Motor neuron (in vitro differentiated cells): ENCODE data around the gene APBB2. TPM values are rescaled to one million over a fixed set of nuclear protein-coding genes. Genes with fewer than 3 reads are reported as not detected.
"Not testable (repeated sequence)": the region's sequence is repeated elsewhere in the genome, so short reads cannot be mapped to it uniquely, and the experiment has no call there.

Experiments used
- ATAC-seq, 8 experiments: fragments of 200-7000 bp; cut with Tn5 transposase; replicated peaks in 6 of 8; 2 replicates each; pipeline ENCODE4 v1.8.0; 2021; ENCODE audit warnings: mild to moderate bottlenecking in 8 of 8, moderate library complexity in 8 of 8
- H3K27ac ChIP-seq, 2 donors: fragments of 250-450 bp; sonication (Bioruptor Pico); 2 replicates each; pipeline ENCODE4 v1.9.0; 2021; ENCODE audit warnings: antibody characterized with exemption in 2 of 2, mild to moderate bottlenecking in 2 of 2, moderate library complexity in 1 of 2
- H3K4me1 ChIP-seq, 2 donors: fragments of 250-450 bp; sonication (Bioruptor Pico); replicated peaks in 1 of 2; 2 replicates each; pipeline ENCODE4 v1.6.1; 2021; ENCODE audit warnings: antibody characterized with exemption in 2 of 2, mild to moderate bottlenecking in 2 of 2, moderate library complexity in 1 of 2
- H3K4me3 ChIP-seq, 5 donors: fragments of 250-450 bp; sonication (Bioruptor Pico); 2 replicates each; pipeline ENCODE4 v1.9.0; 2021; ENCODE audit warnings: antibody characterized with exemption in 5 of 5, mild to moderate bottlenecking in 5 of 5, moderate library complexity in 4 of 5
- WGBS, 10 experiments: fragments of 450-650 bp; shearing (Covaris generic); methylation state at CpG; one replicate each; pipeline ENCODE4 v1.0.0; 2022; 5-methylcytosine and 5-hydroxymethylcytosine counted together
- in situ Hi-C, 9 experiments: fragments of 400-800 bp; cut with MboI; loops; one replicate each; pipeline ENCODE4 v1.15.0; 2021; ENCODE audit warnings: low sequenced_read_pairs in 9 of 9, low pct_unique_long_range_greater_than_20kb in 2 of 9; ENCODE audit not compliant: unreplicated experiment in 9 of 9
- total RNA-seq, 8 experiments: library from RNA; unstranded; fragments of 300-600 nt; gene quantifications; 2 replicates each; pipeline versions ENCODE4 v1.2.3 to v1.2.4, GENCODE V29; 2022

APBB2 gene
- total RNA-seq, 8 experiments from 2014 or later = 32.2 to 68.9 (median 52.0) TPM

DNA sequence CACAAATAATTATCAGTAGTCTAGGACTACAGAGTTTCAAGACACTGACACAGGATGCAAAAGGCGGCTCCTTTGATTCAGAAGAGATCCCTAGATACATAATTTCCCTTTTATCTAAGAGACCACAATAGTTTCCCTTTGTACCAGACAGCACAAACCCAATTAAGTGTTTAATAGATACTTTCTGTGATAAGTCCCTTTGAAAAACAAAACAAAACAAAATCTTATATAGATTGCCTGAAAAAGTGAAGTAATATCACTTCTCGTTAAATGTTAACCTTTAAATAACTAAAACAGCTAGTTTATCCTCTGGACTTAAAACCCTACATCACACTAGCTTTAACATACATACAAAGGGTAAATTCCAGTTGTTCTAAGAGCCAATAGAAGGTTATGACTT is 49.9 kb downstream of the APBB2 start:
- no peak overlapping the region for H3K4me3 ChIP-seq
- in situ Hi-C loops = no loop called here
- H3K27ac ChIP-seq = no peak overlapping the region
- WGBS, 10 experiments = 71 to 100% (median 100%) methylated on average over 1 to 2 of the region's 2 CpGs; no CpG with 5 or more reads in 1 of the 10 experiments
- ATAC-seq = no peak
- no peaks in the 10 kb centered on the region for H3K4me1 ChIP-seq

DNA sequence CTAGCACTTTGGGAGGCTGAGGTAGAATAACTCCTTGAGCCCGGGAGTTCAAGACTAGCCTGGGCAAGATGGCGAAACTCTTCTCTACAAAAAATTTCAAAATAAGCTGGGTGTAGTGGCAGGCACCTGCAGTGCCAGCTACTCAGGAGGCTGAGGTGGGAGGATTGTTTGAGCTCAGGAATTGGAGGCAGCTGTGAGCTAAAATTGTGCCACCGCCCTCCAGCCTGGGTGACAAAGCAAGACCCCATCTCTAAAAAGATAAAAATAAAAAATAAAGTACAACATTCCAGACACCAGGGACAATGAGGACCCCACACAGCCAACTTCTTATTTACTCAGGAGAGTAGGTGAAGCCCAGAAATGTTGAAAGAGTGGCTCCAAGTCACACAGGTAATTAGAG is 53.0 kb downstream of the APBB2 start:
- 80 to 100% (median 97%) methylated on average over 1 to 3 of the region's 3 CpGs; no CpG with 5 or more reads in 3 of the 10 experiments for WGBS, 10 experiments
- ATAC-seq = no peak
- H3K27ac ChIP-seq = no peak overlapping the region
- H3K4me1 ChIP-seq = no peaks in the 10 kb centered on the region
- H3K4me3 ChIP-seq = no peak overlapping the region
- in situ Hi-C loops = no loop called here

DNA sequence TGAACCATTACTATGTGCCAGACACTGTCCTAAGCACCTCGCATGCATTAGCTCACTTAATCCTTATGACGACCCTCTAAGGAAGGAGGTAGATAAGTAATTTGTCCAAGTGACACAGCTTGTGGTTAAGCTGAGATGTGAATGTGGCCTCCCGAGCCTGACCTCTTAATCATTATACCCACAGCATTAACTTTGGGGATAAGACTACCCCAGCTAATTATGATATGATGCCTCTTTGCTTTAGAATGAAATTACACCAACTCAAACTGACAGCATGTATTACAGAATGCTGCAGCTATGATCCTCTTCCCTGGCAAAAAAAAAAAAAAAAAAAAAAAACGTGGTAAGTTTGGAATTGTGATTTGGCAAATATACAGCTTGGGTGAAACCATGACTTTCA is 53.5 kb downstream of the APBB2 start:
- in situ Hi-C loops = no loop called here
- H3K27ac ChIP-seq = no peak overlapping the region
- no peaks in the 10 kb centered on the region for H3K4me1 ChIP-seq
- no peak for ATAC-seq
- 13 to 78% (median 29%) methylated on average over 1 to 4 of the region's 4 CpGs; no CpG with 5 or more reads in 2 of the 10 experiments for WGBS, 10 experiments
- H3K4me3 ChIP-seq = no peak overlapping the region

DNA sequence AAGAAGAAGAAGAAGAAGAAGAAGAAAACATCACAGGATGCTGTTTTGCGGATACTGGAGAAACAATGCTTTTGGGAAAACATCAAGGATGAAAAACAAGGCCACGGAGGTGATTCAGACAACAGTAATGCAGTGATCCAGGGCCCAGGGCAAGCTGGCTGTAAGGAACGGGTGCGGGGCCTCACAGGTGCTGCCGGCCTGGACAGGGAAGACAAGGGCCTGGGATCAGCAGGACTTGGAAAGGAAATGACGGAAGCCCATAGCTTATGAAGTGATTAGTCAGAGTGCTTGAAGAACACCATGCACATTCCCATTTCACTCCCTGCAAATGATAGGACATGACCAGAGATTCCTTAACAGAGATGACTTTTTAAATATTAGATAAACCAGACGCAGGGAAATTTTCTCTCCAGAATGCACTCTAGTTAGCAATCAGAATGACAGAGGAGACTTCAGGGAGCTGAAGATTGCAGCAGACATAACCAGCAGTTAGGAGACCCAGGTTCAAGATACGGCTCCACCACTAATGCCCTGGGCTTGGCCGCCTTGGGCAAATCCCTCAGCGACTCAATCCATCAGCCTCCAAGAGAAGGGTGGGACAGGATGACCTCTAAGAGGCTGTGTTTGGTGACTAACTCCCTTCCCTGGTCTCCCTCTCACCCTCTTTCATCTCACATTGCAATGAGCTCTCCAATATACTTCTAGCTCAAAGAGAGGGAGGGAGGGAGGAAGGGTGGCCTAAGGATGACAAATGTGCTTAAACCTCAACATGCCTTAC is 54.1 kb downstream of the APBB2 start:
- in situ Hi-C loops = no loop called here
- H3K4me1 ChIP-seq = no peaks in the 10 kb centered on the region
- H3K4me3 ChIP-seq = no peak overlapping the region
- WGBS, 10 experiments = 17 to 100% (median 88%) methylated on average over 2 to 6 of the region's 10 CpGs
- no peak overlapping the region for H3K27ac ChIP-seq
- ATAC-seq = peak in 2 of 8 experiments; percentile 74 to 78

DNA sequence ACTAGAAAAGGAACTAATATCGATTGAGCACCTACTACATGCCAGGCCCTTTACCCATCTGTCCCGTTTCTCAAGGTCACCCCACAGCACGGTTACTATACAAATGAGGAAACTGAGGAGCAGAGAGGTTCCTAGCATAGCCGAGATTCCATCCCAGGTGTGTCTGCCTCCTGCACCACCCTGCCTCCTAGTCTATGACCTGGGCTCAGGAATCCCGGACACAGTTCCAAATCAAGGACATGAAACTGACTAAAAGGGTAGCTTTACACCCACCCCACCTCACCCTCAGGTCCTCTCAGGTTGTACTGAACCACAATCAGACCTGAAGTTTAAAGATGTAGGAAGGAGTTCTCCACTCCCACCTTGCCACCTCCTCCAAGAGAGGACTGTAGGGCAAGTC is 55.6 kb downstream of the APBB2 start:
- Histone ChIP-seq H3K27ac (no peak overlapping the region), H3K4me3 (no peak overlapping the region), H3K4me1 (no peaks in the 10 kb centered on the region)
- in situ Hi-C loops = no loop called here
- no peak for ATAC-seq
- WGBS, 10 experiments = 82 to 98% (median 92%) methylated on average over 2 to 5 of the region's 5 CpGs; no CpG with 5 or more reads in 3 of the 10 experiments

DNA sequence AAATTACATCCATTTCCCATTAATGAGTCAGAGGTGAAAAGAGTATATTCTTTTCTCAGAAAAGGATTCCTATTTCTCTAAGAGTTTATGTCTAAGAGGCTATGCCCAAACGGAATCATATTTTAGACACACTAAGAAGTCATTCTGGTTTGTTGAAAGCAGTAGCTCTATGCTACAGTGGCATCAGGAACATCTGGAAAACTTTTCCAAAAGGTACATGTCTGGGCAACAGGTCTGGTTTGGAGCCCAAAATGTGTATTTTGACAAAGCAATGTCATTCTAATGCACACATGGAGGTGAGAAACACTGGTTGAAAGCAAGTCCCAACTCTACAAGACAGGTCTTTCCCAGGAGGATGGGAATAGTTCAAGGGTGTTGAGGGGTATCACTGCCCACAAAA is 56.1 kb downstream of the APBB2 start:
- Histone ChIP-seq H3K4me3 (no peak overlapping the region), H3K27ac (no peak overlapping the region), H3K4me1 (no peaks in the 10 kb centered on the region)
- in situ Hi-C loops = no loop called here
- ATAC-seq = no peak
- WGBS, 10 experiments = 40 to 100% (median 80%) methylated on average over 1 of the region's 1 CpG; no CpG with 5 or more reads in 3 of the 10 experiments

DNA sequence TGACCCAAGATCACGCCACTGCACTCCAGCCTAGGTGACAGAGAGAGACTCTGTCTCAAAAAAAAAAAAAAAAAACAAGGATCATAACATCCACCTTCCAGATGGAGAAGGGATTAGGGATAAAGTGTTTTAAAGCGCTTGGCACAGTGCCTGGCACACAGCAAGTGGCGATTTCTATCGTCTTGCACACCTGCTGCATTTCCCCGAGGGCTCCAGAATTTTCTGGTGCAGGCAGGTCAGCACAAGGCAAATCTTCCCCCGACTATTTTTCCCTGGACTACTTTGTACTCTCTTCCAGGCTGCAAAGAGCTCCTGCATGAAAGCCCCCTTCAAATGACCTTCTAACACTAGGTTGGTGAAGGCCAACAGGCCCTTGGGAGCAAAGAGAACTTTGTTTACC is 57.3 kb downstream of the APBB2 start:
- in situ Hi-C loops = no loop called here
- Histone ChIP-seq H3K4me1 (no peaks in the 10 kb centered on the region), H3K4me3 (no peak overlapping the region), H3K27ac (no peak overlapping the region)
- 76 to 100% (median 93%) methylated on average over 1 to 6 of the region's 6 CpGs; no CpG with 5 or more reads in 3 of the 10 experiments for WGBS, 10 experiments
- no peak for ATAC-seq

DNA sequence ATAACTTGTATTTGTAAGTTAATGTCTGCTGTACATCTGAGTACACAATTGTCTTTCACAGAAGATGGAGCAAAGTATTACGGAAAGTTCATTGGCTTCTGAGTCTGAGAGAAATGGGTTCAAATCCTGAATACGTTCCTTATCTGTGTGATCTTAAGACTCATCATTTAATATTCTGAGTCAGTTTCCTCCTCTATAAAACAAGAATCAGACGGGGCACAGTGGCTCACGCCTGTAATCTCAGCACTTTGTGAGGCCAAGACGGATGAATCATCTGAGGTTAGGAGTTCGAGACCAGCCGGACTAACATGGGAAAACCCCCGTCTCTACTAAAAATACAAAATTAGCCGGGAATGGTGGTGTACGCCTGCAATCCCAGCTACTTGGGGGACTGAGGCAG is 57.8 kb downstream of the APBB2 start:
- in situ Hi-C loops = no loop called here
- WGBS, 10 experiments = 33 to 100% (median 92%) methylated on average over 1 to 9 of the region's 10 CpGs; no CpG with 5 or more reads in 2 of the 10 experiments
- Histone ChIP-seq H3K4me3 (no peak overlapping the region), H3K27ac (no peak overlapping the region), H3K4me1 (no peaks in the 10 kb centered on the region)
- no peak for ATAC-seq

DNA sequence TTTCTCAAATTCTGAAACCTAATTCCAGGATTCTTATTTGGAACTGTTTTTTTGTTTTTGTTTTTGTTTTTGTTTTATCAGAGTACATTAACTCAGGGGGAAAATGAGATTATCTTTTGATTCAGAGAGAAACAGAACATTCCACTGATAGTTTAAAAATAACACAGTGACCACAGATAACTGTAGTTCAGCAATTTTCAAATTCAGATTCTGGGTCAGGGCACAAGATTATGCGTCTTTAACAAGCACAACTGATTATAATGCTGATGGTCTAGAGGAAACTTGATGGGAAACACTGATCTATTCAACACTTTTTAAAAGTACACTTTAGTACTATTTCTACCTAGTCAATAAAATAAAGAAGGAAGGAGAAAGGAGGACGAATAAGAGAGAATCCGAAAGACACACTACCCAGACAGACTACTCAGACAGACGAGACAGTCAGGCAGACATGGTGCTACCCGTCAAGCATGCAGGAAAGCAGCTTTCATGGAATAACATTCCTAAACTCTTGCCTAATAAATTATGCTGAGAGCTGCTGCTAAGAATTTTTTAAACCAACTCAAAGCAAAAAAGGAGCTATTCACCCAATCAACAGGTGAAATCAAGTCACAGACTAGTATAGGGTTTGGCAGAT is 59.0 kb downstream of the APBB2 start:
- 13 to 100% (median 74%) methylated on average over 1 to 4 of the region's 5 CpGs for WGBS, 10 experiments
- in situ Hi-C loops = no loop called here
- Histone ChIP-seq H3K27ac (no peak overlapping the region), H3K4me3 (no peak overlapping the region), H3K4me1 (no peaks in the 10 kb centered on the region)
- ATAC-seq = peak in 3 of 8 experiments; percentile 59 to 65 (median 61)

DNA sequence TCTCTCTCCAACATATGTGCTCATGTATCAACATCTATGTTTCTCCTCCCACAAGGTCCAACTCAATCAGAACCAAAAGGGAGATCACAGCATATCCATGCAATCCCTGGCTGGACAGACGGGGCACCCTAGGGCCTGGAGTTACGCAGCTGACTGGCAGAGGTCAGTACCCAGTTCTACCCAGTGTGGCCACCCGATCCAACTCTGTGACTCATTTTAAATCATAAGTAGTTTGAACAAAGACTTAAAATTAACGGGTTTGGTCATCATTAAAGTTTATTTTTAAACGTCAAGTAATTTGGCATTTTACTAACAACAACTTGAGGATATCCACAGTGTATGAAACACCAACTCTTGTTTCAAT is 59.5 kb downstream of the APBB2 start:
- in situ Hi-C loops = no loop called here
- Histone ChIP-seq H3K4me3 (no peak overlapping the region), H3K27ac (no peak overlapping the region), H3K4me1 (no peaks in the 10 kb centered on the region)
- WGBS, 10 experiments = 15 to 96% (median 87%) methylated on average over 2 to 5 of the region's 5 CpGs
- ATAC-seq = peak in 1 of 8 experiments; percentile 33

DNA sequence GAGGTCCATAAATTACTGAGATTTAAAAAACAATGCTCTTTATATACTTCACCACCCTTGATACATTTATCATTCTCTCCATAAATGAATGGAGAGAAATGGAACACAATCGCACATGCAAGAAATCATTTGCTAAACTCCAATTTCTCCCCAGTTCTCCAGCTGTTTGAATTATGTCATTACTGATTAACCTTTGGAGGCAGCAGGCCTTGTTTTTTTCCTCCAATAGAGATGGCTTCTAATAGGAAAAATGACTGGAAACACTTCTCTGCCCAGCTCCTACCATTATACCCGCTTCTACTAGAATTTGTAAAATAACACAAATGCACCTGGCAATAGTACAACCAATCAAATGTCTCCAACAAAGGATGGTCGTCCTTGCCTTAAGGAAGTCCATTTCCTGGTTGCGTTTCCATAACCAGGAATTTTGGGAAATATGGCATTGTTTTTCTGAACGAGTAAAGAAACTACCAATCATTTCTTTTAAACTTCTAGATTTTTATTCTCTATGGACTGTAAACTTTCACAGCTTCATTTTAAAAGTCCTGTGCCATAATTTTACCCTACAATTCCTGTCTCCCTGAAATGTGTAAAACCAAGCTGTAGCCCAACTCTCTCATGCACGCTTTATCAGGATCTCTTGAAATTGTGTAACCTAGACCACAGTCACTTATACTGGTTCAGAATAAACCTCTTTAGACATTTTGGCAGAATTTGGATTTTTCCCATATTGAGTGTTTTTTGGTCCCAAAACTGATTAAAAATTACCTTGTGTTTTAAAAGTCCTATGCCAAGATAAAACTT is 60.1 kb downstream of the APBB2 start:
- no peak for ATAC-seq
- H3K4me3 ChIP-seq = no peak overlapping the region

DNA sequence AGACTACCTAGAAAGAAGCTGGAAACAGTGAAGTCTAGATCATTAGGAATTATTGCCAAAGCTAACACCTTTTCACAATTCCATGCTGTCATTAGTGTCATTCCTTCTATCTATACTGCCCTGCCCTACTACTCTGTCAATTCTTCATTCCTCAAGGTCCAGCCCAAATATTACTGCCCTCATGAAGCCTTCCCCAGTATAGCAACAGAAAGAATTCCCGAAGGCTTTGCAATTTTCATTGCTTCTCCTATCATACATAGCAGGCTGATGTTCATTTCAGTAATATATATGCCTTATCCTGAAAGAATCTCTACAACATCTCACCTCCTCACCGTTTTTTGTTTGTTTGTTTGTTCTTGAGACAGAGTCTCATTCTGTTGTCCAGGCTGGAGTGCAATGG is 63.9 kb downstream of the APBB2 start:
- Histone ChIP-seq H3K4me3 (no peak overlapping the region), H3K27ac (no peak overlapping the region), H3K4me1 (peaks cover 8% of the 10 kb centered on the region in 2 donors)
- in situ Hi-C loops = no loop called here
- ATAC-seq = no peak
- 70 to 100% (median 100%) methylated on average over 1 to 2 of the region's 2 CpGs; no CpG with 5 or more reads in 1 of the 10 experiments for WGBS, 10 experiments

More for the DNA sequence above, 60.1 kb downstream of the APBB2 start:
- Histone ChIP-seq H3K4me1 (no peaks in the 10 kb centered on the region), H3K27ac (no peak overlapping the region)
- in situ Hi-C loops = no loop called here
- 43 to 84% (median 75%) methylated on average over 1 to 6 of the region's 6 CpGs for WGBS, 10 experiments

DNA sequence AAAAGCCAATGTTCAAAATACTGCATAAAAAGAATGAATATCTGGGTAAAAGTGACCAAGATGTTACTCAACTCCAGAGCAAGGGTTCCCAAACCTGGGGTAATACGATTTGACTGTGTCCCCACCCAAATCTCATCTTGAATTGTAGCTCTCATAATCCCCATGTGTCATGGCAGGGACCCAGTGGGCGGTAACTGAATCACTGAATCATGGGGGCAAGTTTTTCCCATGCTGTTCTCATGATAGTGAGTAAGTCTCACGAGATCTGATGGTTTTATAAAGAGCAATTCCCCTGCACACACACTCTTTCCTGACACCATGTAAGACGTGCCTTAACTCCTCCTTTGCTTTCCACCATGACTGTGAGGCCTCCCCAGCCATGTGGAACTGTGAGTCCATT is 64.8 kb downstream of the APBB2 start:
- H3K4me1 ChIP-seq, H3K4me3 ChIP-seq, ATAC-seq, in situ Hi-C loops, H3K27ac ChIP-seq: not testable (repeated sequence)
- 0 to 94% (median 65%) methylated on average over 1 to 3 of the region's 4 CpGs; no CpG with 5 or more reads in 3 of the 10 experiments for WGBS, 10 experiments
